Measurements from ENCODE around the gene MGMT. TPM values are rescaled to one million over a fixed set of nuclear protein-coding genes. Genes with fewer than 3 reads are reported as not detected.

Gene MGMT
- total RNA-seq, 1 donor from 2014 or later: 7.7 TPM

DNA sequence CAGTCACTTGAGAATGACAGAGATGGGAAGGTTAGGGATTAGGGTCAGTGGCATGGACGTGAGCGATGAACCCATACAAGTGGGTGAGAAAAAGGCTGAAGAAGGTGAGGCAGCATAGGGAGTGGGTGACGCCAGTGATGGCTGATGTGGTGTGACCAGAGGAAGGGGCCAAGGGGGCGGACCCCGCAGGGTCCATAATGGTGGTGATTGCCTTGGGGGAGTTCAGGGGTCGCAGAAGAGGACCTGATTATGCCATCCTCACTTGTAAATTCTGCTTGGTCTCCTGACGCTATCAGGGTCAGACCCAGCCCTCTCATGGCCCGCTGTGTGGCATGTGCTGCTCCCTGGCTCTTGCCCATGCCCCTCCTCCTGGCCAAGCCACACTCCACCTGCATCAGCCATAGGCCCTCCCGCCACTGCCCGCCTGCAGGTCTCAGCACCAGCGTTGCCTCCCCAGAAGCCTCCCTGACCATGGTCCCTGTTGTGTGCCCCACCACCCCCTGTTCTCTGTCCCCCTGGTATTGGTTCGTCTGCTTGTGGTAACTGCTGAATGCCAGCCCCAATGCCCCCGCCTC lies 261.3 kb downstream of the MGMT start:
- DNase-seq (ENCODE audit: low read depth in 2 of 2): no peak

DNA sequence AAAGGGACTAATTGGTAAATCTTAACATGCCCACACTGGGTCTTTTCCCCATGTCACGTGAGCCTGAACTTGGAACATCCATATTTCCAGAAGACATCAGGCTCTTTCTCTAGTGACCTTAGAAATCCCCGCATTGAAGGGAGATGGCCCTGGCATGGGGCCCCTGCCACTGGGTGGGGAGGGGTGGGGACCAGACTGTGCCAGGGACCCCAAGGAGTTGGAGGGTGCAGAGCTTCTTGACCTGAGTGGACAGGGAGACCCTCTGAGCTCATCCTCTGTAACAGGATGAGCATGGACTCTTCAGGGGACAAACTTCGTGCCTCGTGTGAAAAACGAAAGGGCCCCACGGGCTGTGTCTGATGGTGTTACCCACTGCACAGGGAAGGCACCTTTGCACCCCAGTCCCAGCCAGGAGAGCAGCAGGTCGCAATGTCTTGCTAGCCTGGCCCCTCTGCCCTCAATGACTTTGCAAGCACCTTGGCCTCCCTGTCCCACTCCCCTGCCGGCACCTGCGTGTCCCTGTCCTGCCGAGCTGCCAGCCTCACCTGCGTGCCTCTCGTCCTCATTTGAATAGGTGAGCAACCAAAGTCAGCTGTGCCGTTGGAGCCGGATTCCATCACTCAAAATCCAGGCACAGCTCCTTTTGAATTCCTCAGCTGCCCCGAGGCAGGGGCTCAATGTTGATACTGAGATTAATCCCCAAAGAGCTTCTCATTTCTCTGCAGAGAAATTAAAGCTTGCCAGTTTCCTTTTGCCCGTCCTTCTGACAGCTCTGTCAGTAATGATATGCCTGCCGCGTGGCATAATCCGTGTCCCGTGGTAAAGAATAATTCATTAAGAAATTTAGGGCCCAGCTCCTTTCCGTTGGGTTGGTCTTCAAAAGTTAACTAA lies 262.1 kb downstream of the MGMT start:
- DNase-seq (ENCODE audit: low read depth in 2 of 2): no peak

DNA sequence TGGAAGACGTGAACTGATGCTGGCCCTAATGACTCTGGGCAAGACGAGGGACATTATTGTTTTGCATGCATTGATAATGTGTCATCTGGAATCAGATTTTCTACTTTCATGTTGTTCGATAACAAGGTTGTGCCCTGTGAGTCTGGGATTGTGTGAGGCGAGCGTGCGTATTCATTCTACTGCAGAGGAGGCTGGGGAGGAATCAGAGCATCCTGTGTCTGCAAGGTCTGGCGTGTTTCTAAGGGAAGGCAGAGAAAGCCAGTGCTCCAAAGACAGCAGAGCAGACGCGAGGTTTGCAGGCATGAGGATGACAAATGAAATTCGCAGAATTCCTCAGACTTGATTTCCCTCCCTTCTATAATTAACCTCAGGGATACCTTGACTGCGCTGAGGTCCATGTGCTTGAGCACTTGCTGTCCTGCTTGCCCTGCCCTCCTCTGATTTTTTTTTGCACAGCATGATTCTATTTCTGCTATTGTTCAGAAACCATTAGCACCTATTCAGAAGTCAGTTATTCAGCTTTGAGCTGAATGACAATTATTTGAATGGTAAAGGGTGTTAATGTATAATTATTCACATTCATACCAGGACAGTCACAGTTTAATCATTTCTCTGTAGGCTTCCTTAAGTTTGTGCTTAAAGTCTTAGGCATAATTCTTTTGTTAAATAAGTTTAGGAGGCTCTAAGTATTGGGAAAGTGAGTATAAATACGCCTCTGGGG lies 263.4 kb downstream of the MGMT start:
- DNase-seq (ENCODE audit: low read depth in 2 of 2): no peak

DNA sequence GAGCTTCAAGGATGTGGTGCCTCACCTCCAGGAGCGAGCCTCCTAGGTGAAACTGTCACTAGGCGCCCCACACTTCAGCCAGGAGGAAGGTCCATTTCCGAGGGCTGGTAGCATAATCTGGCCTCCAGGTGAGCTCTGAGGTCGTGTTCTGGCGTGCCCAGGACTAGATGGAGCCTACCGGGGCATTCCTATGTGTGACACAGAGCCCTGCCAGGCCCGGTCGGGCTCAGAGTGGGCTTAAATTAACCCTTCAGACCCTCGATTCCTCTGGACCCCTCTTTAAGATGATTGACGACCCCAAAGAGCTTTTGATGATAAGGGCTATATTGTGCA lies 263.9 kb downstream of the MGMT start:
- DNase-seq (ENCODE audit: low read depth in 2 of 2): no peak

DNA sequence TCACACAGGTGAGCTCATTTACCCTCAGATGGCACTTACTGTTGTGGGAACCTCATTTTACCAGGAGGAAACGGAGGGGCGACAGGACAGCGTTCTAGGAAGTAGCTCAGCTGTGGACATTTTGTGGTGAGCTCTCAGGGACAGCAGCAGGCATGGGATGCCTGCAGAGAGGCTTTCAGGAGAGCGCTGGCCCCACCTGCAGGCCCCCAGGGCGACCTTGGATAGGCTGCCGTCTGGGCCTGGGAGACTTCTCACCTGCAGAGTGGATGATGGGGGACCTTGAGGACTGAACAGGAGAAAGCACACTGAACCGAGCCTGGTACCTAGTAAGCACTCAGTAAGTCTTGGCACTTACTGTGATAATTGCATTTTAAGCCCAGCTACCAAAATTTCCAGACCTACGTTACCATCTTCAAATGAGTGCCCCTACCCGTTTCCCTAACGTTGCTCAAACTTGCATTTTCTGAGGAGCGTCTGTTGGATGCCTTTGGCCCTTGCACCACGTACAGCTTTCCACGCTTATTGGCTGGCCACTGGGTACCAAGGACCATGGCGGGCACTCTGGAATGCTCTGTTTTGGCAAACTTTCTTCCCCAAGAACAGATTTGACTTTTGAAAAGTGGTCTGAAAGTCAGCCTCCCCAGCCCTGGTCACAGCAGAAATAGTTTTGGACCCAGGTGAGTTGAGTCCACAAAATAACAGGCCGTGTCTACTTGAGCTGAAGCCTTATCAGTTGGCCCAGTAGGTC lies 273.7 kb downstream of the MGMT start:
- DNase-seq (ENCODE audit: low read depth in 2 of 2): no peak

DNA sequence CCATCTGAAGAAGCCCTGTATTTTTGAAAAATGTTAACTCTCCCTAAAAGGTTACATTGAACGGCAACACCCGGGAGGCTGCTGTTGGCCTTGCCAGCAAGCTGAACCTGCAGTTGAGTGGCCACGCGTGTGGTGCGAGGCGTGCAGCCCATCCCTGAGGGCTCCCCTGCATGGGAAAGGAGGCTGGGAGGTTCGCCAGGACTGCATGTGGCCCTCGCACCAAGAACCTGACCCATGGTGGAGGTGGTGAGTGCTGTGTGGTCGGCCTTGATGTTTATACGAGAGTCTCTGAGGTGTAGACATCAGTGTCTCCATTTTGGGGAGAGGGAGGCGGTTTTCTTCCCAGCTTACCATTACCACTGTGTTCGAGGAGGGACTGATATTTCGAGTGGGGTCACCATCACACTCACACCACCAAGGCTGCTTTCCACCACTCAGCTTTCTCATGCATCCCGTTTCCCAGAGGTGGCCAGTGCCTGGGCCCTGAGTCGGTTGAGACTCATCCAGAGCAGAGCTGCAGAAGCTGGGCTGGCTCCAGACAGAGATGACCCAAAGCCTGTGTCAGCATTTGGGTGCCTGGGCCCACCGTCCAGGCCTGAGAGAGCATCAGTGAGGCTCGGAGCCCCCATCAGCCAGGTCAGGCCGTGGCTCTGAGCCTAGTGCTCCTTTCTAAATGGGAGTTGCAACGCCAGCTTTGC lies 274.4 kb downstream of the MGMT start:
- DNase-seq (ENCODE audit: low read depth in 2 of 2): no peak

DNA sequence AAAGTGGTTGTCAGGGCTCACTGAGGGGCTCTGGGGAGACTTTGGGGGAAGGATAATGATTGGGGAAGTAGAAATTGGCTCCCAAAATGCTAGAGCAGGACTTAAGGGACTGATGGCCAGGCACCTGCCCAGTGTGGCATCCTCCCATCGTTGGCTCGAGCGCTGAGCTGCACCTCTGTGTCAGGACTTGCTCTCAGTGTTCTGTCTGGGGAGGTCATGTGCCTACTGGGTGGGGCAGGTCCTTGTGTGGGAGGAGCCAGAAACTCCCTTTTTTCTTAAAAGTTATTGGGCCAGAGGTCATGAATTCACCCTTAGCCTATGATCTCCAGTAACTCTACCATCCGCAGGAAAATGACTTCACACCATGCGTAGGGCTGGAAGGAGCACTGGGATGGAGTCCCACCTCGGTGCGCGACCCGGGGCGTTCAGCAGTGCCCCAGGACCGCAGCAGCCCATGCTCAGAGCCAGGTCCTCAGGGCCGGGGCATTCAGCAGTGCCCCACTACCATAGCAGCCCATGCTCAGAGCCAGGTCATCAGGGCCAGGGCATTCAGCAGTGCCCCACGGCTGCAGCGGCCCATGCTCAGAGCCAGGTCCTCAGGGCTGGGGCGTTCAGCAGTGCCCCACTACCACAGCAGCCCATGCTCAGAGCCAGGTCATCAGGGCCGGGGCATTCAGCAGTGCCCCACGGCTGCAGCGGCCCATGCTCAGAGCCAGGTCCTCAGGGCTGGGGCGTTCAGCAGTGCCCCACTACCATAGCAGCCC lies 275.1 kb downstream of the MGMT start:
- DNase-seq (ENCODE audit: low read depth in 2 of 2): no peak

DNA sequence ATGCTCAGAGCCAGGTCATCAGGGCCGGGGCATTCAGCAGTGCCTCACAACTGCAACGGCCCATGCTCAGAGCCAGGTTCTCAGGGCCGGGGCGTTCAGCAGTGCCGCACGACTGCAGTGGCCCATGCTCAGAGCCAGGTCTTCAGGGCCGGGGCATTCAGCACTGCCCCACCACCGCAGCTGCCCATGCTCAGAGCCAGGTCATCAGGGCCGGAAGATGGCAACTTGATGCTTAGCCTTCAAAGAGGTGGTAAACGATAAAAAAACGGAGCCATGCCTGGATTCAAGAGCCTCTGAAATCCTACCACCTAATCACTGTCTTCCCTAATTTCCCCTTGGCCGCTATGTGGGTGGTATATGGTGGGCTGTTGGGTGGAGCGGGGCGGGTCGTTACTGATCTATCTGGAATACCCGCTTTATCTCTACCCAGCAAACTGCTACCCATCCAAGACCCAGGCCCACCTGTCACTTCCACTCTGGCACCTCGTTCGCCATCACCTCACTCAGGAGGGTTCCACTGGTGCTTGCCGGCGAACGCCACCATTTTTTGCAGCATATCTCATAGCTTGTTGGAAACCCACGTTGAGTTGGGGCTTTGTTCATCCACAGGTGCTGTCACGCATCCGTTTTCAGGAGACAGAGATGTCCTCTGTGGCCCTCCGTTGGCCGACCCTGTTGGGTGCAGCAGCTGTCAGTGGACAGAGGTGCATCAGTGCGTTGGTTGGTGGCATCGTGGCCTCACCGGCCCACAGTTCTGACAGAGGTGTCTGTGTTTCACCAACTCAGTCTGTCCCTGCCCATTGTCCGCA lies 275.9 kb downstream of the MGMT start:
- no peak for DNase-seq (ENCODE audit: low read depth in 2 of 2)

DNA sequence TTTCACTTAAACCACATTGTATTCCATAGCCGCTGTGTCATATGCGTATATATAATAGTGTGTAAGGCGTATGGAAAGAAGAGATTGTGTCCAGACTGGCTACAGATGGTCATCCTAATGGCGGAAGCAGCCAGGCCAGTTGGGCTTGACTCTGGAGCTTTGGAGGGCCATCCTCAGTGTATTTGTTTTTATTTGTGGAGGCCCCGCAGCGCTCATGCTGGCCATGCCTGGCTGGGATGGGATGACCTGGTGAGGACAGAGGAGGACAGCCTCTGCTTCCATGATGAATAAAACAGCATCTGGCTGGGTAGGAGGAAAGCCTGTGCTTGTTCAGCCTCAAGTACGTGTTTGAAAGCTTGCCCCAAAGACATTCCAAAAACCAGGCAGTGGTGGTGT lies 276.7 kb downstream of the MGMT start:
- DNase-seq (ENCODE audit: low read depth in 2 of 2): no peak

DNA sequence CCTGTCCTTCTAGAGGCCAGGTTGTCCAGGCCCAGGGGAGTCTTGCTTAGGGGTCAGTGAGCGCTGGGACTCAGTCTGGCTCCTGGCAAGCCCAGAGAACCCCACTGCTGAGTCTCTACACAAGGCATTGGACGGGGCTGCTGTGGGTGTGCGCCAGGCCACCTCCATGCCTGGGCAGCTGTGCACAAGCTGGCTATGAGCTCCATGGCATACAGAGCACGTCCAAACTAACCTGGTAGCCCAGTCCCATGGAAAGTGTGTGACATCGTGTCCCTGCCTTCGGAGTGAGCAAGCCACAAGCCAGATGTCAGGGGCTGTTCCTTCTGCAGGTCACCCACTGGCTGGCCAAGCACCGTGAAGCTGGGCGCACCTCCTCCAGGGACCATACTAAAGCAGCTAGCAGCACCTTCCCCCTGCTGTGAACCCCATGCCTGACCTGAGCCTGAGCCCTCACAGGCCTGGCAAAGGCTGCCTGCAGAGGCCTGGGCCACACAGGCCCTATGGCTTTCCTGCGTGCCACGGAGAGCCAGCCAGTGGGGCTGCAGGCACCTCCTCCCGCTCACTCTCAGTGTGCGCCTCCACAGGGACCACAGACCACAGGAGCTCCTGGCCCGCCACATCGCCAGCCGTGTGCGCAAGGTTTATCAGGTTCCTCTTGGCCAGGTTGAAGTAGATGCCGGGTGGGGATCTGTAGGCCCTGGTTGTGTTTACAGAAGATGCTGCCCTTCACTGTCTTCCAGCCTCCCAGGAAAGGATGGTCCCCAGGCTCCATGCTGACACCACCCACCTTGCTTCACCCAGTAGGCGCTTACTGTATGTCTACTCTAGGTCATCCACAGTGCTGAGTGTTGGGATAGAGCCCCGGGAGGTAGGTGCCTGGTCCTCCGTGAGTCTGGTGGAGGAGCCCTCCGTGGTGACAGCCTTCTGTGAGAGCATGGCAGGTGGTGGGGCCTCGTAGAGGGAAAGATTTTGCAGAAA lies 277.4 kb downstream of the MGMT start:
- DNase-seq (ENCODE audit: low read depth in 2 of 2): no peak

DNA sequence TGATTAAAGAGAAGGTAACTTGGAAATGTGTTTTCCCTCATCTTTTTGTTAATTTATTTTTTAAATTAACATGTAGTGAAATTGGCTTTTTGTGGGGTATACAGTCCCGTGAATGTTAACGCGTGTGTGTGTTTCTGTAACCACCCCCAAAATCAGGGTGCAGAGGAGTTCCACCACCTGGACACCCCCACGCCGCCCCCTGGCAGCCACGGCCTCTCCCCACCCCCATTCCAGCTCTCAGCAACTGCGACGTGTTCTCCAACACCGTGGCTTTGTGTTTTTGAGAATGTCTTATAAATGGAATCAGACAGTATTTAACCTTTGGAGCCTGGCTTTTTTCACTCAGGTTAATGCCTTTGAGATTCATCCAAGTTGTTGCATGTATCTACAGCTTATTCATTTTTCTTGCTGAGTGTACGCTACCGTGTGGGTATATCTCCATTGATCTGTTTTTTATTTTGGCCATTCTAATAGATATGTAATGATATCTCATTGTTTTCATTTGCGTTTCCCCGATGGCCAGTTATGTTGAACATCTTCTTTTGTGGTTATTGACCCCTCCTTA lies 278.2 kb downstream of the MGMT start:
- no peak for DNase-seq (ENCODE audit: low read depth in 2 of 2)

DNA sequence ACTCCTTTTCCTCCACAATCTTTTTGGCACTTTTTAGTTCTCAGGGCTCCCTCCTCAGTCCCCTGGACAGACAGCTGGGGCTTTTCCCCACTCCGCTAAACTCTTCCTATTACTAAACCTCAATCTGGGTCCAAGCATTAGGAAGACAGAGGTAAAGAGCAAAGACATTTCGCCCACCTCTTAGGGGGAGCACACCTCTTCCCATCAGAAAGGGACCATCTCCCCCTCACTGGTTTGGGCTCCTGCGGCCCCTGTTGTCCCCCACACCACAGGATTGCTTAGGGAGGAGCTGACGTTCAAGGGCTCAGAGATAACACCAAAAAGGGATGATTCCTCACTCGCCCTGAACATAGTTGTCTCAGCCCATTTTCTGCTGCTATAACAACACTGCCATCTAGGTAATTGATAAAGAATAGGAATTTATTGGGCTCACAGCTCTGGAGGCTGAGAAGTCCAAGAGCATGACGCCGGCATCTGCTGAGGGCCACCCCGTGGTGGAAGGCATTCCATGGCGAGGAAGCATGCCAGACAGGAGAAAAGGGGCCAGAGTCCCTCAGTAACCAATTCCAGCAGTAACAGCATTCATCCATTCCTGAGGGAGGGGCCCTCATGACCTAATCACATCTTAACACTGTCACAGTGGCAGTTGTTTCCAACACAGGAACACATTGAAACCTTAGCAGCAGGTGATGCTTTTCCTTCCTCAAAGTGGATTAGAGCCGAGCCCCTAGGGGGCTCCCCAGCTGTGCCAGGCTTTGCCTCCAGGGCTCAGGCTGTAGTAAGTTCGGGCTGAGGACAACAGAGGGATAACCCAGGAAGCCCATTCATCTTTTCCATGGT lies 287.4 kb downstream of the MGMT start:
- no peak for DNase-seq (ENCODE audit: low read depth in 2 of 2)

DNA sequence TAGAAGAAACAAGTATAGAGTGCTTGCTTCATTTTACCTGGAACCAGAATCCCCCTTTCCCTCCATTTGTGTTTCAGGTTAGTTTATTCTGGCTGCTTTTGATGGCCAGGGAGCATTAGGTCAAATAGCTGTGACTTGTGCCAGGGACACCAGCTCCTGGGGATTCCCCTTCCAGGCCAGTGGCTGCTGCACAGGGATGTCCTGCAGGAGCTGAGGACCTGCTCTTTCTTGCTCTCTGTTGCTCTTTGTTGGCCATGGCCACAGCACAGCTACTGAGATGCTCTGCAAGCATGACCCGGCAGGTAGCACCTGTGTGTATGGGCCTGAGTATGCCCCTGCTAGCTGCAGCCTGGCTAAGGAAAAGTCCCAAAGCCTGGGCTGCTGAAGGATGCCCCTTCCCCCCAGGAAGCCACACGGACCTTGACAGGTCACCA lies 288.1 kb downstream of the MGMT start:
- no peak for DNase-seq (ENCODE audit: low read depth in 2 of 2)

DNA sequence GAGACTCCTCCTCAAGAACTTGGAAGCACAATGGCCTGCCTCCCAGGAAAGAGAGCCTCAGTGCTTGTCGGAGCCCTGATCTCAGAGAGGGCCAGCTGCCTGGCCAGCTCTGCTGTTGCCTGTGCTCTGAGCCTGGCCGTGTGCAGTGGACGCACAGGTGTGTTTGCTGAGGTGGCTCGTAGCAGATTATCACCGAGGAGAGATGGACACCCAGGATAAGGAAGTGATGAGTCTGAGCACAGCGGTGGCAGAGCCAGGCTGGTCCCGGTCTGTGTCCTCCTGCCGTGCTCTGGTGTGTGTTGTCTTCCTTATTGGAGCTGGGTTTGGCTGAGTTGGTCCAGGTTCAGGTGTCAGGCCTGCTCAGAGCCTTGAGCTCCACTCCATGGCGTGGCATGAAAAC lies 288.6 kb downstream of the MGMT start:
- DNase-seq (ENCODE audit: low read depth in 2 of 2): no peak

DNA sequence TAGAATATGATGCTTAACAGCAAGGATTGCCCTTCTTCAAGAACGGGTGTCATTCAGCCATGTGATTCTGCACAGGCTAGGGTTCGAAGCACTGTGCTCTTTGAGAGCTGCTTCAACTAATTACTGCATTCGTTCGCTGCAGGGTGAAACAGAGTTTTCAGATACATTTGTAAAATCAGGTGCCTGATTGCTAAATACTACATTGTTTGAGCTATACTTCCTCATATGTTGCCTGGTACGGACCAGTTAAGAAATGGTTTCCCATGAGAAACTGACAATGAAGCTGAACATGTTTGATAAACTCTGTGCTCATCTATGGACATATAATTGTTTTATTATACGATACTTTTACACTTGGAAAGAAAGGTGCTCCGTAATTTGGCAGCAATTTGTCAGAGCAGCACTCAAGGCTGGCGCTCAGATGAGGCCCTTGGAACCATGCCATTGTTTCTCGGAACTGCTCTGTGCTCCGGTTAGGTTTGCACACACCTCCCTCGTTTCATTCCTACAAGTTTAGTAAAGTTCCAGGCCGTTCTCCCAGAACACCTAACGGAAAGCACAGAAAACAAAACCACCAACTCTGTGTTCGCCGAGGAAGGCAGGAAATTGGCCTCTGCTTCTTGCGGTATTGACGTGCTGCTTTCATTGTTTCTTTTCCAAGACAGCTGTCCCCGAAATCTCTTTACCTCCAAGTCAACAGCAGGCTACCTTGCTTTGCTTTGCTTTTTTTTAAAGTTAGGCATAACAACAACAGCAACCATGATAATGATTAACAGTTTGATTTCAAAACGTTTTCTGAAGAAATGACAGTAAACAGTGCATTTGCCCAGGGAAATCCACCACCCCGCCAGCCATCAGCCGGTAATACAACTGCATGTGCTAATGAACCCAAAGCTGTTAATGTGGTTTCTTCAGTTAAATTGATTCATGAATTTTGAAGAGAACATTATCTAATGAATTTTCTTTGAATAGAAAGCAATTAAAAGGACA lies 290.2 kb downstream of the MGMT start:
- DNase-seq (ENCODE audit: low read depth in 2 of 2): no peak

Measured in lung microvascular endothelial cell (primary cell).